HUES48 (cell line): ENCODE data around the gene SECTM1.

Experiments
- H3K27ac ChIP-seq: one replicate; pipeline ENCODE4 v1.7.0; 2013; ENCODE audit warnings: low read depth, low read length, inconsistent platforms
- H3K27me3 ChIP-seq: 2 replicates; pipeline ENCODE4 v1.6.1; 2013; ENCODE audit warnings: mild to moderate bottlenecking, low read length; ENCODE audit not compliant: control insufficient read depth, insufficient read depth
- H3K36me3 ChIP-seq: 2 replicates; pipeline ENCODE4 v1.6.1; 2013; ENCODE audit warnings: low read length; ENCODE audit not compliant: control insufficient read depth, insufficient read depth
- H3K4me1 ChIP-seq: 2 replicates; pipeline ENCODE4 v1.6.1; 2013; ENCODE audit warnings: mild to moderate bottlenecking, low read length; ENCODE audit not compliant: control insufficient read depth, insufficient read depth
- H3K4me3 ChIP-seq: 2 replicates; pipeline ENCODE4 v1.5.1; 2013; ENCODE audit warnings: mild to moderate bottlenecking, low read depth, low read length
- H3K9ac ChIP-seq: 2 replicates; pipeline ENCODE4 v1.6.1; 2013; ENCODE audit warnings: mild to moderate bottlenecking, low read depth, low read length, moderate library complexity
- H3K9me3 ChIP-seq: 2 replicates; pipeline ENCODE4 v1.6.1; 2013; ENCODE audit warnings: low read length; ENCODE audit not compliant: control insufficient read depth, insufficient read depth

The SECTM1 gene

GRCh38 chr17:82330322-82331239 lies 3.0 kb downstream of the SECTM1 start:
- Histone ChIP-seq H3K4me1 (peaks cover 14% of the 10 kb centered on the region), H3K27me3 (peaks cover 38% of the 10 kb centered on the region), H3K4me3 (no peak overlapping the region), H3K36me3 (no peaks in the 10 kb centered on the region), H3K9me3 (no peaks in the 10 kb centered on the region), H3K9ac (no peak overlapping the region), H3K27ac (no peak overlapping the region)

GRCh38 chr17:82329683-82330321 lies 3.8 kb downstream of the SECTM1 start:
- no peaks in the 10 kb centered on the region for H3K36me3 ChIP-seq
- H3K9ac ChIP-seq: no peak overlapping the region
- no peak overlapping the region for H3K4me3 ChIP-seq
- peaks cover 14% of the 10 kb centered on the region for H3K4me1 ChIP-seq
- H3K27me3 ChIP-seq: peaks cover 32% of the 10 kb centered on the region
- no peaks in the 10 kb centered on the region for H3K9me3 ChIP-seq
- H3K27ac ChIP-seq: no peak overlapping the region

- Histone ChIP-seq H3K27me3 (peaks cover 25% of the 10 kb centered on the region), H3K27ac (no peak overlapping the region), H3K9me3 (no peaks in the 10 kb centered on the region), H3K4me1 (peaks cover 14% of the 10 kb centered on the region), H3K36me3 (no peaks in the 10 kb centered on the region), H3K4me3 (no peak overlapping the region), H3K9ac (no peak overlapping the region)
Observed at GRCh38 chr17:82328994-82329507, 4.5 kb downstream of the SECTM1 start.

GRCh38 chr17:82328141-82328993 lies 5.2 kb downstream of the SECTM1 start:
- Histone ChIP-seq H3K36me3 (no peaks in the 10 kb centered on the region), H3K4me1 (peaks cover 14% of the 10 kb centered on the region), H3K9me3 (no peaks in the 10 kb centered on the region), H3K27ac (no peak overlapping the region), H3K9ac (no peak overlapping the region), H3K27me3 (peaks cover 19% of the 10 kb centered on the region), H3K4me3 (no peak overlapping the region)

- H3K27me3 ChIP-seq: peaks cover 12% of the 10 kb centered on the region
- H3K36me3 ChIP-seq: no peaks in the 10 kb centered on the region
- H3K4me3 ChIP-seq: no peak overlapping the region
- H3K27ac ChIP-seq: no peak overlapping the region
- no peaks in the 10 kb centered on the region for H3K9me3 ChIP-seq
- no peak overlapping the region for H3K9ac ChIP-seq
- peaks cover 12% of the 10 kb centered on the region for H3K4me1 ChIP-seq
Observed at GRCh38 chr17:82327757-82328140, 5.8 kb downstream of the SECTM1 start.

- Histone ChIP-seq H3K4me1 (peaks cover 10% of the 10 kb centered on the region; the same call in 1 of the 2 replicates), H3K36me3 (no peaks in the 10 kb centered on the region)
Observed at GRCh38 chr17:82327289-82327688, 6.3 kb downstream of the SECTM1 start.

GRCh38 chr17:82325286-82326180 lies 8.0 kb downstream of the SECTM1 start:
- Histone ChIP-seq H3K9me3 (no peaks in the 10 kb centered on the region), H3K4me1 (peaks cover 10% of the 10 kb centered on the region; the same call in 1 of the 2 replicates), H3K4me3 (no peak overlapping the region), H3K27ac (no peak overlapping the region), H3K36me3 (no peaks in the 10 kb centered on the region), H3K27me3 (peaks cover 2% of the 10 kb centered on the region), H3K9ac (no peak overlapping the region)

More at GRCh38 chr17:82327289-82327688, 6.3 kb downstream of the SECTM1 start:
- Histone ChIP-seq H3K27ac (no peak overlapping the region), H3K4me3 (no peak overlapping the region), H3K9me3 (no peaks in the 10 kb centered on the region), H3K9ac (no peak overlapping the region), H3K27me3 (peaks cover 8% of the 10 kb centered on the region)

GRCh38 chr17:82324566-82325285 lies 8.8 kb downstream of the SECTM1 start:
- Histone ChIP-seq H3K27ac (no peak overlapping the region), H3K4me3 (no peak overlapping the region), H3K4me1 (peaks cover 10% of the 10 kb centered on the region; the same call in 1 of the 2 replicates), H3K27me3 (no peaks in the 10 kb centered on the region; the same call in 1 of the 2 replicates), H3K36me3 (no peaks in the 10 kb centered on the region), H3K9ac (no peak overlapping the region), H3K9me3 (no peaks in the 10 kb centered on the region)

GRCh38 chr17:82323514-82324234 lies 9.9 kb downstream of the SECTM1 start:
- Histone ChIP-seq H3K4me3 (no peak overlapping the region), H3K4me1 (peaks cover 10% of the 10 kb centered on the region; the same call in 1 of the 2 replicates), H3K9me3 (no peaks in the 10 kb centered on the region), H3K9ac (no peak overlapping the region), H3K27me3 (no peaks in the 10 kb centered on the region; the same call in 1 of the 2 replicates), H3K27ac (no peak overlapping the region), H3K36me3 (no peaks in the 10 kb centered on the region)
